Subcutaneous adipose tissue (tissue), 4 donors: Measurements from ENCODE around the gene CALU. TPM values are rescaled to one million over a fixed set of nuclear protein-coding genes. Genes with fewer than 3 reads are reported as not detected.

ENCODE experiments used
- total RNA-seq, 4 donors: library from RNA; depleted of rRNA; stranded (reverse); fragments of >200 nt; gene quantifications; one replicate each; pipeline ENCODE4 v1.1.0, GENCODE V29; 2016
- TF ChIP-seq, protein P1 (sequence below): fragments of 450-650 bp; IDR thresholded peaks from one replicate; pipeline ENCODE4 v1.5.1; 2016; ENCODE audit warnings: low read depth, mild to moderate bottlenecking, control low read depth, antibody characterized with exemption, moderate library complexity

CALU gene
- 100 to 1,000 TPM in 3 of 4 donors, 10 to 100 TPM in 1; 73.7 to 200 (median 143) TPM for total RNA-seq

DNA sequence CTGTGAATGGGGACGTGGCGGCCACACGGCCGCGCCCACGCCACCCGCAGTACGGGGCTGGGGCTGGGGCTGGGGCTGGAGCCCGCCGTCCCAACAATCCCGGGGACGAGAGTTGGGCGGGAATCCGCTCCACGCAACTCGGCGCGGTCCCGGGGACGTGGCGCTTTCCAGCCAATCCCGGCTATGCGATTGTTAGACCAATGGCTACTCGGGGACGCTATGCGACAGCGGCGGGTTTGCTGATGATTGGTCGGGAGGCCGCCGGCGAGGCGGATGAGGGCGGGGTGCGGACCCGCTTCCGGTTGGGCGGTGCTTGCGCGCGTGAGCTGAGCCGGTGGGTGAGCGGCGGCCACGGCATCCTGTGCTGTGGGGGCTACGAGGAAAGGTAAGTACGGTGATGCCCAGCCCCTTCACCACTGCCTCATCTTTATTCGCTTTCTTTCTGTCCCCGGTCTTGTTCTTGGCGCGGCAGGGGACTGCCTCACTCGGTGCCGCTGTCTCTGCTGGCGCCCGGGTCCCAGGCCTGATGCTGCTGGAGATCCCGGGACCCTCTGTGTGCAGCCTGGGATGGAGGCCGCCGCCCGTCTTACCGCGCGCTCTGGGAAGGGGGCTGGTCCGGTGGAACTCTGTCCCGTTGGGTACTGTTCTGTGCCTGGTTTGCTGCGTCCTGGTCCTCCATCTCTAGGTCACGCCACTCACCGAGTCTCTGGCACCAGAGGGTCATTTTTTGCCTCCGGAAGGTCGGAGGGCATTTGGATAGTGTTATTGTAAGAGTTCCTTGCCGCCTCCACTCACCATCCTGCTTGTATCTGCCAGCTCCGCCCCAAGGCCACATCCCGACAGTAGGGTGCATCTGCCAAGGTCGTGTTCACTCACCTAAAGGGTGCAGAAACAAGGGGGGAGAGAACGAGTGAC is at the start of gene CALU:
TSS of gene CALU (plus strand) at position 312 of the 915 bp plus-strand sequence. CDS start 9,225 bp downstream, outside the sequence.
- TF ChIP-seq, protein P1, sequence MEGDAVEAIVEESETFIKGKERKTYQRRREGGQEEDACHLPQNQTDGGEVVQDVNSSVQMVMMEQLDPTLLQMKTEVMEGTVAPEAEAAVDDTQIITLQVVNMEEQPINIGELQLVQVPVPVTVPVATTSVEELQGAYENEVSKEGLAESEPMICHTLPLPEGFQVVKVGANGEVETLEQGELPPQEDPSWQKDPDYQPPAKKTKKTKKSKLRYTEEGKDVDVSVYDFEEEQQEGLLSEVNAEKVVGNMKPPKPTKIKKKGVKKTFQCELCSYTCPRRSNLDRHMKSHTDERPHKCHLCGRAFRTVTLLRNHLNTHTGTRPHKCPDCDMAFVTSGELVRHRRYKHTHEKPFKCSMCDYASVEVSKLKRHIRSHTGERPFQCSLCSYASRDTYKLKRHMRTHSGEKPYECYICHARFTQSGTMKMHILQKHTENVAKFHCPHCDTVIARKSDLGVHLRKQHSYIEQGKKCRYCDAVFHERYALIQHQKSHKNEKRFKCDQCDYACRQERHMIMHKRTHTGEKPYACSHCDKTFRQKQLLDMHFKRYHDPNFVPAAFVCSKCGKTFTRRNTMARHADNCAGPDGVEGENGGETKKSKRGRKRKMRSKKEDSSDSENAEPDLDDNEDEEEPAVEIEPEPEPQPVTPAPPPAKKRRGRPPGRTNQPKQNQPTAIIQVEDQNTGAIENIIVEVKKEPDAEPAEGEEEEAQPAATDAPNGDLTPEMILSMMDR: no peak

DNA sequence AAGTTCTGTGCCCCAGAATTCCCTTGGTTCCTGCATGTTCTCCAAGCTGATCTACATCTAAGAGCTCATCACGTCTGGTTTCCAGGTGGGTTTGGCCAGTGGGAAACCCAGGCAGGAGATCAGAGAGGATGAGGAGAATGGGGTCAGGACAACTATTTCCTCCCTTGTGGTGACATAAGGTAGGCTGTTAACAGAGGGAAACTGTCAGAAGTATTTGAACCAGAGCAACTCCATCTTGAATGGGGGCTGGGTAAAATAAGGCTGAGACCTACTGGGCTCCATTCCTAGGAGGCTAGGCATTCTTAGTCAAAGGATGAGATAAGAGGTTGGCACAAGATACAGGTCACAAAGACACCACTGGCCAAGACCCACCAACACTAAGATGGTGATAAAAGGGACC is 47.9 kb upstream of the CALU start:
- TF ChIP-seq, protein P1: no peak

DNA sequence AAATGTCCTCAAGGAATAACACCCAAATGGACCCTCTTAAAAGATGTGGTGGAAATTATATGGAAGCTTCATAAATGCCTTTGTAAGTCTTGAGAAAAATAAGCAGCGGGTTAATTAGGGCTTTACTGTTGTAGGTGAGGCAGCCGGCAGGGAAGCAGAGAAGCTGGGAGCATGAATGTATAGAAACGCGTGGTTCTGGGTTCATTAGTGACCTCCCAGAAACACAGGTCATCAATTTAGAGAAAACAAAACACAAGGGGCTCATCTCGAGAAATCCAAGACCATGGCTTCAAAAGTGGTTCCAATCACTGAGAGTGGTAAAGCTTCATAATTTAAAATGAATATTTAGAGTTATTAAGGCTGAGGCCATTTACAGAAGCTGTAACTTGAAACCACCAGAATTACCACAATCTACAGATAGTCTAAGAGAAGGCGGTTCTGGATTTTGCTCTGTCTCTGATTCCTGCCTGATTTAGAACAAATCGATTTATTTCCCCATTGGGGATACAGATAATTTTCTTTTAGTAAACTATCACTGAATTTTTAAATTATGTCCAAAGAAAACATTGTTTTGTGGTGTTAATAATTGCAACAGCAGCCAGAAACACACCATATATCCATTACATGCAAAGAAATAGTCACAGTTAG is 46.4 kb upstream of the CALU start:
- TF ChIP-seq, protein P1: no peak

DNA sequence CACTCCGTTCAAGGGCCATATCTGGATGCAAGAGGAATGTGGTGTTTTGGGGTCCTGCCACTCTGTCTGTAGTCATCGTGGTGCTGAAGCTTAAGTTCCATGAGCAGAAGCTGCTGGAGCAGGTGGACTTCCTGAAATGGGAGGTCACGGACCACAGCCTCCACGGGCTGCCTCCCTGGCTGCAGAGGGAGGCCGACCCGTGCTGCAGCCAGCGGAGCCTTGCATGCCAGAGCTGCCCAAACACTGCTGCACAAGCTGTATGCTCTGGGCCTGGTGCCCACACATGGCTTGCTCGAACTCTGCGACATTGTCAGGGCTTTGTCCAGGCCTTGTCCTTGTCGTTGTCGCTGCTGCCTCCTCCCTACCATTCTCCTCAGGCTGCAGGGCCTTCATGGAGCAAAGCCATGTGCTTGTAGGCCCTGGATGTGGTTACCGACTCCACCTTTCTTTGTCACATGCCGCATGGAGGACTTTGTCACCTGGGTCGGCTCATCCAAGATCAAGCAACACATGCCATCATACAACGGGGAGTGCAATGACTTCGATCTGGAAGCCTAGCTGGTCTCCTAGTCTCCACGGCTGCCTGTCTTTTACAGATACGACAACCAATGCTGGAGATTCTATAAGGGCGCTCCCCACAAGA is 45.7 kb upstream of the CALU start:
- TF ChIP-seq, protein P1: no peak

DNA sequence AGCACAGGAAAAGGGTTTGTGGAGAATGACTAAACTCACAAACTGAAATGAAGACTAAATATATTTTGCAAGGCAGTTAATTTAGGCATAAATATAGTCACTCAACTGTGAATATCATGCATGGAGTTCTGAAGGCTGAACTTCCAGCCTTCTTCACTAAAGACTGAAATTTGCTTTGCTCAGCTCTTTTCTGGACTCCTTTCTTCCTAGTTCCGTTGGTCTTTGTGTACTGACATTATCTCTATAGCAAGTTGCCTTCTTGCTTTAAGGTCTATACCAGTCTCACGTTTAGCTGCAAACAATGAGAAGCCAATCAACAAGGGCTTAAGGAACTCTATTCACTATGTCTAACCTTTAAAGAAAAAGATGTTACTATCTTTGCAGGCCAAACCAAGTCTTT is 44.4 kb upstream of the CALU start:
- TF ChIP-seq, protein P1: no peak

DNA sequence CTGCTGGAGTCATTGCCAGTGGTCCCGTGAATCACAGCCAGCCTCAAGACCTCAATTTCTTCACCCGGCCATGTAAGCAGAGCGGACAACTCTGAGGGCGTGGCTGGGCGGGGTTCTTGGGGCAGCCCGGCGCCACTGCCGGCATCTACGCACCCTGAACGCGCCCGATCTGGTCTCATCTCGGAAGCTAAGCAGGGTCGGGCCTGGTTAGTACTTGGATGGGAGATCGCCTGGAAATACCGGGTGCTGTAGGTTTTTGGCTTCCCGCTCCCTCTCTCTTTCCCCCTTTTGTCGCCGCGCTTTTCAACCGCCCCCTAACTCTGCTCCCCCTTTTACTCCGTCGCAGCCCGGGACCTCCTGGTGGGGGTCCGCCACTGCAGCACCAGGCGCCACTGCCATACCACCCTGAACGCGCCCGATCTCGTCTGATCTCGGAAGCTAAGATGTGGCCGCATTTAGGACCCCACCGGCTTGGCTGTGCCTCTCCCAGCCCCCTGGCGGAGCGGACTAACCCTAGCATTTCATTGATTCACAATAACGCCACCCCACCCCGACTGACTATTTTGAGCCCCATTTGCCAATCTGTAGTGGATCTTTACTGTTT is 41.8 kb upstream of the CALU start:
- TF ChIP-seq, protein P1: no peak
